ENCODE data around the gene SCT. TPM values are rescaled to one million over a fixed set of nuclear protein-coding genes. Genes with fewer than 3 reads are reported as not detected.

The SCT gene
- total and polyA plus RNA-seq, 11 donors = 0.81 TPM; not detected in 10

GRCh38 chr11:660281-660680 is 33.3 kb upstream of the SCT start:
- H3K9me3 ChIP-seq = no peaks in the 10 kb centered on the region
- WGBS, 4 donors = 84 to 91% (median 87%) methylated on average over 14 to 19 of the region's 19 CpGs
- peaks cover 0 to 2% (median 0%) of the 10 kb centered on the region in 12 donors for H3K4me1 ChIP-seq
- no peak for ATAC-seq
- H3K27me3 ChIP-seq = no peaks in the 10 kb centered on the region
- H3K27ac ChIP-seq = no peak overlapping the region
- no peak for DNase-seq
- intact Hi-C loops (cut with DNase I) = loop anchor here in 5 of 10 donors (5.0 to 10.0 kb wide), 3 partner anchors 62 to 67 kb away; no protein-coding TSS in a partner anchor
- H3K36me3 ChIP-seq = peaks cover 0 to 66% (median 26%) of the 10 kb centered on the region in 9 donors
- TF ChIP-seq, protein P1, sequence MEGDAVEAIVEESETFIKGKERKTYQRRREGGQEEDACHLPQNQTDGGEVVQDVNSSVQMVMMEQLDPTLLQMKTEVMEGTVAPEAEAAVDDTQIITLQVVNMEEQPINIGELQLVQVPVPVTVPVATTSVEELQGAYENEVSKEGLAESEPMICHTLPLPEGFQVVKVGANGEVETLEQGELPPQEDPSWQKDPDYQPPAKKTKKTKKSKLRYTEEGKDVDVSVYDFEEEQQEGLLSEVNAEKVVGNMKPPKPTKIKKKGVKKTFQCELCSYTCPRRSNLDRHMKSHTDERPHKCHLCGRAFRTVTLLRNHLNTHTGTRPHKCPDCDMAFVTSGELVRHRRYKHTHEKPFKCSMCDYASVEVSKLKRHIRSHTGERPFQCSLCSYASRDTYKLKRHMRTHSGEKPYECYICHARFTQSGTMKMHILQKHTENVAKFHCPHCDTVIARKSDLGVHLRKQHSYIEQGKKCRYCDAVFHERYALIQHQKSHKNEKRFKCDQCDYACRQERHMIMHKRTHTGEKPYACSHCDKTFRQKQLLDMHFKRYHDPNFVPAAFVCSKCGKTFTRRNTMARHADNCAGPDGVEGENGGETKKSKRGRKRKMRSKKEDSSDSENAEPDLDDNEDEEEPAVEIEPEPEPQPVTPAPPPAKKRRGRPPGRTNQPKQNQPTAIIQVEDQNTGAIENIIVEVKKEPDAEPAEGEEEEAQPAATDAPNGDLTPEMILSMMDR (IDR thresholded peaks at IDR 0.05) = no peak
- TF ChIP-seq POLR2A (IDR thresholded peaks at IDR 0.05) = no peak
- H3K4me3 ChIP-seq = no peak overlapping the region

DNA sequence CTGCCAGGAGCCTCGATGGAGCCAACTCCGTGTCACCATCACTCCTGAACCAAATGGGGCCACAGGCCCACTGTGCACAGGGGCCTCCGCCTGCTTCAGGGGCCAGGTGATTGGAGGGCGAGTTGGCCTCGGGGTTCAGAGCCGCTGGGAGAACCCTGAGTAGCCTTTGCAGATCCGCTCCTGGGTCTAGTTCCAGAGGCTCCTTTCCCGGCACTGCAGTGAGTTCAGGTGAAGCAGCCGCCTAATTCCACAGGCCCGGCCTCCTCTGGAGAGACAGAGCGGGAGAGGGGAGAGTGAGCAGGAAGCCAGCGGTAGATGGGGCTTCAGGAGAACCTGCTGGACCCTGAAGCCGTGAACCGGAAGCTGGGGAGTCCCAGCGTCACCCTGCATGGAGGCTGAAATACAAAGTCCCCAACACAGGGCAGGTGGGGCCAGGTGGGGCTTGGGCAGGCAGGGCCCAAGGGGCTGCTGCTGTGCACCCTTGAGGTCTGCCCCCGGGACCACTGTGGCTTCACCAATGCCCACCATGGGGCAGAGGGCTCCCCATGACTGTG is 32.6 kb upstream of the SCT start:
- TF ChIP-seq POLR2A (IDR thresholded peaks at IDR 0.05) = no peak
- TF ChIP-seq, protein P1 (IDR thresholded peaks at IDR 0.05) = no peak
- H3K27ac ChIP-seq = no peak overlapping the region
- no peaks in the 10 kb centered on the region for H3K4me1 ChIP-seq
- WGBS, 4 donors = 89 to 96% (median 92%) methylated on average over 15 to 16 of the region's 16 CpGs
- DNase-seq (no peak), ATAC-seq (no peak)
- no peaks in the 10 kb centered on the region for H3K9me3 ChIP-seq
- no peak overlapping the region for H3K4me3 ChIP-seq
- intact Hi-C loops (cut with DNase I) = loop anchor here in 5 of 10 donors (5.0 to 10.0 kb wide), 3 partner anchors 63 to 68 kb away; no protein-coding TSS in a partner anchor
- peaks cover 0 to 69% (median 26%) of the 10 kb centered on the region in 9 donors for H3K36me3 ChIP-seq
- no peaks in the 10 kb centered on the region for H3K27me3 ChIP-seq

DNA sequence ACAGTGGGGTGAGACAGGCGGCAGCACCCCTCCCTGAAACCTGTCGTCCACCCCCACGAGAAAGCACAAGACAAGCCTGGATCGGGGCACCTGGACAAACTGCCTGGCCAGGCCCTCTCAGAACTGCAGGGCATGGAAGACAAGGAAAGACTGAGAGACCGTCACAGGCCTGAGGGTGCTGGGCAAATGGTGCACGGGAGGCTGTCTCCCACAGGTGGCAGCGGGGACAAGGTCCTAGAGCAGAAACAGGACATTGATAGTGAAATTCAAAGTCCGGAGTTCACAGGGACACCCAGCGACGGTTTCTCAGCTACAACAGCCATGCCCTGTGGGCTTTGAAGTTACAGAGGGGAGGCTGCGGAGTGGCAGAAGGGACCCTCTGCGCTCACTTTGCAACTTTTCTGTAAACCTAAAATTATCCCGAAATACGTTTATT is 30.7 kb upstream of the SCT start:
- no peak overlapping the region for H3K27ac ChIP-seq
- ATAC-seq = no peak
- TF ChIP-seq POLR2A (IDR thresholded peaks at IDR 0.05) = no peak
- TF ChIP-seq, protein P1 (IDR thresholded peaks at IDR 0.05) = no peak
- DNase-seq = no peak
- WGBS, 4 donors = 87 to 90% (median 89%) methylated on average over 13 to 14 of the region's 14 CpGs
- no peaks in the 10 kb centered on the region for H3K4me1 ChIP-seq
- H3K9me3 ChIP-seq = no peaks in the 10 kb centered on the region
- H3K4me3 ChIP-seq = no peak overlapping the region
- intact Hi-C loops (cut with DNase I) = no loop called here
- H3K36me3 ChIP-seq = peaks cover 0 to 59% (median 24%) of the 10 kb centered on the region in 9 donors
- H3K27me3 ChIP-seq = no peaks in the 10 kb centered on the region

GRCh38 chr11:656866-657265 is 29.9 kb upstream of the SCT start:
- 90 to 95% (median 90%) methylated on average over 7 of the region's 7 CpGs for WGBS, 4 donors
- intact Hi-C loops (cut with DNase I) = no loop called here

More at GRCh38 chr11:656866-657265, 29.9 kb upstream of the SCT start:
- H3K4me3 ChIP-seq = no peak overlapping the region
- no peak for DNase-seq
- peaks cover 0 to 60% (median 24%) of the 10 kb centered on the region in 9 donors for H3K36me3 ChIP-seq
- H3K4me1 ChIP-seq = no peaks in the 10 kb centered on the region
- H3K27me3 ChIP-seq = no peaks in the 10 kb centered on the region
- no peak for TF ChIP-seq POLR2A (IDR thresholded peaks at IDR 0.05)
- TF ChIP-seq, protein P1 (IDR thresholded peaks at IDR 0.05) = no peak
- no peaks in the 10 kb centered on the region for H3K9me3 ChIP-seq
- no peak for ATAC-seq
- no peak overlapping the region for H3K27ac ChIP-seq
